ENCODE measurements around the gene SMIM12. TPM values are rescaled to one million over a fixed set of nuclear protein-coding genes. Genes with fewer than 3 reads are reported as not detected.

Gene SMIM12
- total RNA-seq, 4 donors from 2014 or later, result 17.1 to 38.1 (median 31.5) TPM

GRCh38 chr1:34899471-34899870 is 39.9 kb upstream of the SMIM12 start:
- H3K27ac ChIP-seq, result no peak overlapping the region
- WGBS, result 87% methylated on average over 4 of the region's 4 CpGs
- H3K36me3 ChIP-seq, result no peaks in the 10 kb centered on the region
- no peak overlapping the region for H3K4me3 ChIP-seq
- H3K27me3 ChIP-seq, result peaks cover 21% of the 10 kb centered on the region
- no peaks in the 10 kb centered on the region for H3K9me3 ChIP-seq
- no peak for DNase-seq (ENCODE audit: low spot score in 2 of 2)
- no peaks in the 10 kb centered on the region for H3K4me1 ChIP-seq
- TF ChIP-seq EP300 (IDR thresholded peaks at IDR 0.05), result no peak
- TF ChIP-seq POLR2A (IDR thresholded peaks at IDR 0.05), result no peak
- TF ChIP-seq CTCF (IDR thresholded peaks at IDR 0.05), result no peak
- no peak for TF ChIP-seq POLR2AphosphoS5 (IDR thresholded peaks at IDR 0.05)

DNA sequence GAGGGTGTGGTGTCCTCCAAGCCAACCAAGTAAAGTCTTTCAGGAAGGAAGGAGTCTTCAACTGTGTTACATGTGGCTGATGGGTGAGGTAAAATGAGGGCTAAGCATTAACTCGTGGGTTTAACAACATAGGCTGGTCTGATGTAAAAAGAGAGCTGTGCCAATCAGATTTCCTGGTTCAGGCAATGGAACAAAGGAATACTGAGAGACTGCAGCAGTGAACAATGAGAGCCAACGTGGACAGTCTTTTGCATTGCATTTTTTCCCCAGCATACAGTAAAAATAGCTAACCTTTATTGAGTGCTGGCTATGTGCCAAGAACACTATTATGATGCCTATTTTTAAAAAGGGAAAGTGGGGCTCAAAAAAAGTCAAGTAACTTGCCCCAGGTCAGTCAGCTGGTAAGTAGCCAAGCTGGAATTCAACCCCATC is 38.8 kb upstream of the SMIM12 start:
- Histone ChIP-seq H3K4me1 (no peaks in the 10 kb centered on the region), H3K27ac (no peak overlapping the region), H3K9me3 (no peaks in the 10 kb centered on the region), H3K36me3 (no peaks in the 10 kb centered on the region), H3K4me3 (no peak overlapping the region), H3K27me3 (peaks cover 21% of the 10 kb centered on the region)
- no peak for DNase-seq (ENCODE audit: low spot score in 2 of 2)
- 13% methylated on average over 2 of the region's 2 CpGs for WGBS
- TF ChIP-seq CTCF (IDR thresholded peaks at IDR 0.05), result no peak
- TF ChIP-seq EP300 (IDR thresholded peaks at IDR 0.05), result no peak
- no peak for TF ChIP-seq POLR2AphosphoS5 (IDR thresholded peaks at IDR 0.05)
- no peak for TF ChIP-seq POLR2A (IDR thresholded peaks at IDR 0.05)

GRCh38 chr1:34896612-34897011 is 37.1 kb upstream of the SMIM12 start:
- Histone ChIP-seq H3K4me1 (no peaks in the 10 kb centered on the region), H3K4me3 (no peak overlapping the region), H3K9me3 (no peaks in the 10 kb centered on the region), H3K27me3 (peaks cover 13% of the 10 kb centered on the region), H3K36me3 (no peaks in the 10 kb centered on the region), H3K27ac (no peak overlapping the region)
- no peak for DNase-seq (ENCODE audit: low spot score in 2 of 2)
- 54% methylated on average over 1 of the region's 1 CpG for WGBS
- TF ChIP-seq POLR2AphosphoS5 (IDR thresholded peaks at IDR 0.05) (no peak), CTCF (IDR thresholded peaks at IDR 0.05) (no peak), EP300 (IDR thresholded peaks at IDR 0.05) (no peak), POLR2A (IDR thresholded peaks at IDR 0.05) (no peak)

DNA sequence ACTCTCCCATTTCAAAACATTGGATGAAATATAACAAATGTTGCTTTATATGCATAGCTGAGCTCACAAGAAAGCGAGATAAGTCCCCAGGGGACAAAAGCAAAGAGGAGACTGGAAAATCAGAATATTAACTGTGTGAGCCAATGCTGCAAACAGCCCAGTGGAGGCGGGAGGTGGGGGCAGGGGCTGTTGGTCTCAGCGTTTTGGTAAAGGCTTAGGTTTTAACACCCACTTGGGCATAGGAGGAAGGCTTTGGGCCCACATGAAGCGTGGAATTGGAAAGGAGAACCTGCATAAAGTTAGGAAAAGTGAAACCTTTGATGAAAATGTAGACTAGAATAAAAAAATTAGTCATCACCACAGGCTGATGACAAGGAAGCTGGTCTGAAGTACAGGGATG is 30.2 kb upstream of the SMIM12 start:
- no peaks in the 10 kb centered on the region for H3K9me3 ChIP-seq
- no peaks in the 10 kb centered on the region for H3K36me3 ChIP-seq
- H3K27me3 ChIP-seq, result peaks cover 18% of the 10 kb centered on the region
- no peak overlapping the region for H3K27ac ChIP-seq
- WGBS, result 75% methylated on average over 4 of the region's 4 CpGs
- no peak for TF ChIP-seq POLR2AphosphoS5 (IDR thresholded peaks at IDR 0.05)
- TF ChIP-seq POLR2A (IDR thresholded peaks at IDR 0.05), result no peak
- no peak for TF ChIP-seq EP300 (IDR thresholded peaks at IDR 0.05)
- no peak for TF ChIP-seq CTCF (IDR thresholded peaks at IDR 0.05)
- H3K4me3 ChIP-seq, result no peak overlapping the region
- peaks cover 9% of the 10 kb centered on the region for H3K4me1 ChIP-seq
- DNase-seq (ENCODE audit: low spot score in 2 of 2), result no peak

DNA sequence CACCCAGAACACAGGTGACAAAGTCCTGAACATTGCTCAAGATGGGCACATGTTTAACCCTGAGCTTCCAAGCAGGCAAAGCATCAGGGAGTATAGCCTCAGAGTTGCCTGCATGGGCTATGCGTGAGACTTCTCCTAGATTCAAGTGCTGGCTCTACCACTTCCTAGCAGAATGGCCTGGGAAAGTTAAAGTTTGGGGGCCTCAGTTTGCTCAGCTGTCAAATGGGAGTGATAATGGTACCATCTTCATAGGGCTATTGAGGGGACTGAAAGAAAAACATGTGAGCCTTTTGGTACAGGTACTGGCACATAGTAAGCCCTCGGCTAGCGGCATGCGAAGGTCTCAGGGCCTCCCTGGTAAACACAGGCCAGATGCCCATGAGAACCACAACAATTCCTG is 28.0 kb upstream of the SMIM12 start:
- Histone ChIP-seq H3K4me3 (no peak overlapping the region), H3K27ac (no peak overlapping the region), H3K27me3 (peaks cover 35% of the 10 kb centered on the region), H3K9me3 (no peaks in the 10 kb centered on the region), H3K4me1 (peaks cover 9% of the 10 kb centered on the region), H3K36me3 (no peaks in the 10 kb centered on the region)
- DNase-seq (ENCODE audit: low spot score in 2 of 2), result no peak
- TF ChIP-seq EP300 (IDR thresholded peaks at IDR 0.05) (no peak), POLR2AphosphoS5 (IDR thresholded peaks at IDR 0.05) (no peak), CTCF (IDR thresholded peaks at IDR 0.05) (no peak), POLR2A (IDR thresholded peaks at IDR 0.05) (no peak)
- 86% methylated on average over 4 of the region's 4 CpGs for WGBS
